ENCODE data around the gene FBXW4.

DNA sequence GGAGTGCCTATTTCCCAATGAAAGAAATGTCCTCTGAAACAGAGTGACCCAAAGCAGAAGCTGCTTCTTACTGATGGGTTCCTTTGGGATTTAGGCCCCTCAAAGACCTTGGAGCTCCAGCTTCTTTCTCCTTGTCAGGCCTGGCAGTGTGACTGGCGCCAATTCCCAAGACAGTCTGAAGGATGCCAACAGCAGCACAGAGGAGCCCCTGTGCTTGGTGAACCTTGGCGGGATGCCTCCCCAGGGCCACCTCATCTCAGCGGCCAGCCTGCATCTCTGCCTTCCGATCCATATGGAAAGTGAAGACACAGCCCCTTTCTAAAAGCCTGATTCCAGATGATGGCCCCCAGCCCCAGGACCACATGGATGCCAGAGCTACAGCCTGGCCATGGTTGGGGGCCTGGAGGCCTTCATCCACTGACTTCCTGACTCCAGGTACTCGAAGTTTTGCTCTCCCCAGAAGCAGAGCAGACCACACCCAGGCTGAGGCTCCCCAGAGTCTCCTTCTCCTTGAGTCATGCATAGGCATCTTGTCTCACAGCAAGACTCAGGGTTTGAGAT lies 45.4 kb downstream of the FBXW4 start:
- TF ChIP-seq, protein P1, sequence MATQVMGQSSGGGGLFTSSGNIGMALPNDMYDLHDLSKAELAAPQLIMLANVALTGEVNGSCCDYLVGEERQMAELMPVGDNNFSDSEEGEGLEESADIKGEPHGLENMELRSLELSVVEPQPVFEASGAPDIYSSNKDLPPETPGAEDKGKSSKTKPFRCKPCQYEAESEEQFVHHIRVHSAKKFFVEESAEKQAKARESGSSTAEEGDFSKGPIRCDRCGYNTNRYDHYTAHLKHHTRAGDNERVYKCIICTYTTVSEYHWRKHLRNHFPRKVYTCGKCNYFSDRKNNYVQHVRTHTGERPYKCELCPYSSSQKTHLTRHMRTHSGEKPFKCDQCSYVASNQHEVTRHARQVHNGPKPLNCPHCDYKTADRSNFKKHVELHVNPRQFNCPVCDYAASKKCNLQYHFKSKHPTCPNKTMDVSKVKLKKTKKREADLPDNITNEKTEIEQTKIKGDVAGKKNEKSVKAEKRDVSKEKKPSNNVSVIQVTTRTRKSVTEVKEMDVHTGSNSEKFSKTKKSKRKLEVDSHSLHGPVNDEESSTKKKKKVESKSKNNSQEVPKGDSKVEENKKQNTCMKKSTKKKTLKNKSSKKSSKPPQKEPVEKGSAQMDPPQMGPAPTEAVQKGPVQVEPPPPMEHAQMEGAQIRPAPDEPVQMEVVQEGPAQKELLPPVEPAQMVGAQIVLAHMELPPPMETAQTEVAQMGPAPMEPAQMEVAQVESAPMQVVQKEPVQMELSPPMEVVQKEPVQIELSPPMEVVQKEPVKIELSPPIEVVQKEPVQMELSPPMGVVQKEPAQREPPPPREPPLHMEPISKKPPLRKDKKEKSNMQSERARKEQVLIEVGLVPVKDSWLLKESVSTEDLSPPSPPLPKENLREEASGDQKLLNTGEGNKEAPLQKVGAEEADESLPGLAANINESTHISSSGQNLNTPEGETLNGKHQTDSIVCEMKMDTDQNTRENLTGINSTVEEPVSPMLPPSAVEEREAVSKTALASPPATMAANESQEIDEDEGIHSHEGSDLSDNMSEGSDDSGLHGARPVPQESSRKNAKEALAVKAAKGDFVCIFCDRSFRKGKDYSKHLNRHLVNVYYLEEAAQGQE (IDR thresholded peaks at IDR 0.05; ENCODE audit: low read depth, low read length): no peak
- TF ChIP-seq POLR2AphosphoS5 (IDR thresholded peaks at IDR 0.05; ENCODE audit: low read depth, low read length) (no peak), TEAD4 (IDR thresholded peaks at IDR 0.05; ENCODE audit: borderline replicate concordance, insufficient read depth) (no peak), FOXJ3 (CRISPR knock-in tag; IDR thresholded peaks at IDR 0.05) (no peak), RXRA (IDR thresholded peaks at IDR 0.05; ENCODE audit: borderline replicate concordance, low read depth) (no peak), JUND (IDR thresholded peaks at IDR 0.05) (no peak), SIN3A (IDR thresholded peaks at IDR 0.05; ENCODE audit: borderline replicate concordance, low read depth, low read length) (no peak), EZH2phosphoT487 (IDR thresholded peaks at IDR 0.05; ENCODE audit: borderline replicate concordance, low read depth) (no peak)
- TF ChIP-seq, protein P2, sequence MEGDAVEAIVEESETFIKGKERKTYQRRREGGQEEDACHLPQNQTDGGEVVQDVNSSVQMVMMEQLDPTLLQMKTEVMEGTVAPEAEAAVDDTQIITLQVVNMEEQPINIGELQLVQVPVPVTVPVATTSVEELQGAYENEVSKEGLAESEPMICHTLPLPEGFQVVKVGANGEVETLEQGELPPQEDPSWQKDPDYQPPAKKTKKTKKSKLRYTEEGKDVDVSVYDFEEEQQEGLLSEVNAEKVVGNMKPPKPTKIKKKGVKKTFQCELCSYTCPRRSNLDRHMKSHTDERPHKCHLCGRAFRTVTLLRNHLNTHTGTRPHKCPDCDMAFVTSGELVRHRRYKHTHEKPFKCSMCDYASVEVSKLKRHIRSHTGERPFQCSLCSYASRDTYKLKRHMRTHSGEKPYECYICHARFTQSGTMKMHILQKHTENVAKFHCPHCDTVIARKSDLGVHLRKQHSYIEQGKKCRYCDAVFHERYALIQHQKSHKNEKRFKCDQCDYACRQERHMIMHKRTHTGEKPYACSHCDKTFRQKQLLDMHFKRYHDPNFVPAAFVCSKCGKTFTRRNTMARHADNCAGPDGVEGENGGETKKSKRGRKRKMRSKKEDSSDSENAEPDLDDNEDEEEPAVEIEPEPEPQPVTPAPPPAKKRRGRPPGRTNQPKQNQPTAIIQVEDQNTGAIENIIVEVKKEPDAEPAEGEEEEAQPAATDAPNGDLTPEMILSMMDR (IDR thresholded peaks at IDR 0.05): no peak
- TF ChIP-seq, protein P3, sequence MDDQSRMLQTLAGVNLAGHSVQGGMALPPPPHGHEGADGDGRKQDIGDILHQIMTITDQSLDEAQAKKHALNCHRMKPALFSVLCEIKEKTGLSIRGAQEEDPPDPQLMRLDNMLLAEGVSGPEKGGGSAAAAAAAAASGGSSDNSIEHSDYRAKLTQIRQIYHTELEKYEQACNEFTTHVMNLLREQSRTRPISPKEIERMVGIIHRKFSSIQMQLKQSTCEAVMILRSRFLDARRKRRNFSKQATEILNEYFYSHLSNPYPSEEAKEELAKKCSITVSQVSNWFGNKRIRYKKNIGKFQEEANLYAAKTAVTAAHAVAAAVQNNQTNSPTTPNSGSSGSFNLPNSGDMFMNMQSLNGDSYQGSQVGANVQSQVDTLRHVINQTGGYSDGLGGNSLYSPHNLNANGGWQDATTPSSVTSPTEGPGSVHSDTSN (IDR thresholded peaks at IDR 0.05): no peak
- TF ChIP-seq, protein P4, sequence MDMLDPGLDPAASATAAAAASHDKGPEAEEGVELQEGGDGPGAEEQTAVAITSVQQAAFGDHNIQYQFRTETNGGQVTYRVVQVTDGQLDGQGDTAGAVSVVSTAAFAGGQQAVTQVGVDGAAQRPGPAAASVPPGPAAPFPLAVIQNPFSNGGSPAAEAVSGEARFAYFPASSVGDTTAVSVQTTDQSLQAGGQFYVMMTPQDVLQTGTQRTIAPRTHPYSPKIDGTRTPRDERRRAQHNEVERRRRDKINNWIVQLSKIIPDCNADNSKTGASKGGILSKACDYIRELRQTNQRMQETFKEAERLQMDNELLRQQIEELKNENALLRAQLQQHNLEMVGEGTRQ (IDR thresholded peaks at IDR 0.05; ENCODE audit: borderline replicate concordance, low read depth, low read length): no peak
- TF ChIP-seq, protein P5, sequence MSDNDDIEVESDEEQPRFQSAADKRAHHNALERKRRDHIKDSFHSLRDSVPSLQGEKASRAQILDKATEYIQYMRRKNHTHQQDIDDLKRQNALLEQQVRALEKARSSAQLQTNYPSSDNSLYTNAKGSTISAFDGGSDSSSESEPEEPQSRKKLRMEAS (IDR thresholded peaks at IDR 0.05; ENCODE audit: low read depth): no peak
- TF ChIP-seq, protein P6, sequence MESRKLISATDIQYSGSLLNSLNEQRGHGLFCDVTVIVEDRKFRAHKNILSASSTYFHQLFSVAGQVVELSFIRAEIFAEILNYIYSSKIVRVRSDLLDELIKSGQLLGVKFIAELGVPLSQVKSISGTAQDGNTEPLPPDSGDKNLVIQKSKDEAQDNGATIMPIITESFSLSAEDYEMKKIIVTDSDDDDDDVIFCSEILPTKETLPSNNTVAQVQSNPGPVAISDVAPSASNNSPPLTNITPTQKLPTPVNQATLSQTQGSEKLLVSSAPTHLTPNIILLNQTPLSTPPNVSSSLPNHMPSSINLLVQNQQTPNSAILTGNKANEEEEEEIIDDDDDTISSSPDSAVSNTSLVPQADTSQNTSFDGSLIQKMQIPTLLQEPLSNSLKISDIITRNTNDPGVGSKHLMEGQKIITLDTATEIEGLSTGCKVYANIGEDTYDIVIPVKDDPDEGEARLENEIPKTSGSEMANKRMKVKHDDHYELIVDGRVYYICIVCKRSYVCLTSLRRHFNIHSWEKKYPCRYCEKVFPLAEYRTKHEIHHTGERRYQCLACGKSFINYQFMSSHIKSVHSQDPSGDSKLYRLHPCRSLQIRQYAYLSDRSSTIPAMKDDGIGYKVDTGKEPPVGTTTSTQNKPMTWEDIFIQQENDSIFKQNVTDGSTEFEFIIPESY (IDR thresholded peaks at IDR 0.05; ENCODE audit: borderline replicate concordance, low read depth): no peak
